Measurements from ENCODE around the gene PNPLA7.

Gene PNPLA7

DNA sequence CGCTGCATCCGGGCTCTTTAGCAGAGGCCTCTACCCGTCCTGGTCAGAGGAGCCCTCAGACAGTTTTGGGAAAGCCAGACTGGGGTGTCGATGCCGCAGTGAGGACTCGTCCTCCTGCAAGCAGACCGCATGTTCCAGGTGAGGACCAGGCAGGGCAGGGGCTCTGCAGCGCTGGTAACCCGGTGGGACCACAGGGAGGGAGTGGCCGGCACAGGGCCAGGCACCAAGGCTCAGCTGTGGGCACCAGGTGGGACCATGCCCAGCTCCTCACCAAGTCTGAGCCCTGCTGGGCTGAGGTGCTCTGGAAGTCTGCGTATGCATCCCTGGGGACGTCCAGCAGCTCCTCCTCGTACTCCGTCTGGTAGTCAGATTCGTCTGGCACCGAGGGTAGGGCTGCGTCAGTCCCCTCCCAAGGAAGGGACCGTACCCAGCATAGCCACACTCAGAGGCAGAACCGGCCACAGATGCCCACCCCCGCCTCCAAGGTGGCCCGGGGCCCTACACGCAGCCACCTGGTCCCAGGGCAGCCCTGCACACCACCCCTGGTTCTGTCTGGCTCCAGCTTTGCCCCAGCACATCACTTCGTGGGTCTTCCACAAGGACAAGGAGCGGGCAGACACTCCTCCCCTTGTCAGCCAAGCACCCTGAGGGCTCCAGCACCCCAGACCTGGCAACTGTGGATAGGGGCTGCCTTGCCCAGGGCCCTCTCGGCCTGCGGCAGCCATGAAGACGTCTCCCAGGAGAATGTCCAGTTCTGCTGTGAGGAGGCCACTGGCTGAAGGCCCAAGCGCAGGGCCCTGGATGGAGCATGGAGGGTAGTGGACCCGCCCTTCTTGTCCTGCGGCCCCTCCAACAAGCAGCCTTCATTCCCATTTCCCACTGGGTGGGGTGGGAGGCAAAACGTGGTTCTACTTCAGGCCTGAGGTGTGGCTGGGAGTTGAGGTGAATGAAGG lies 89.6 kb downstream of the PNPLA7 start:
- H3K36me3 ChIP-seq (ENCODE audit: control insufficient read depth in 2 of 2, insufficient read depth in 2 of 2, low read length in 2 of 2) = no peaks in the 10 kb centered on the region
- no peaks in the 10 kb centered on the region for H3K9me3 ChIP-seq (ENCODE audit: control insufficient read depth in 2 of 2, low read length in 2 of 2)
- no peak overlapping the region for H3K4me3 ChIP-seq (ENCODE audit: low read length in 2 of 2)
- peak overlapping the region in 1 of 2 donors; percentile 24 for H3K9ac ChIP-seq (ENCODE audit: low read depth in 1 of 2, low read length in 2 of 2)
- H3K27me3 ChIP-seq (ENCODE audit: control insufficient read depth in 2 of 2, insufficient read depth in 2 of 2, low read length in 2 of 2) = no peaks in the 10 kb centered on the region
- H3K4me1 ChIP-seq (ENCODE audit: control insufficient read depth in 2 of 2, insufficient read depth in 2 of 2, low read length in 2 of 2) = peaks cover 13% of the 10 kb centered on the region in 2 donors
- no peak overlapping the region for H3K27ac ChIP-seq (ENCODE audit: low read depth in 2 of 2, low read length in 2 of 2)

DNA sequence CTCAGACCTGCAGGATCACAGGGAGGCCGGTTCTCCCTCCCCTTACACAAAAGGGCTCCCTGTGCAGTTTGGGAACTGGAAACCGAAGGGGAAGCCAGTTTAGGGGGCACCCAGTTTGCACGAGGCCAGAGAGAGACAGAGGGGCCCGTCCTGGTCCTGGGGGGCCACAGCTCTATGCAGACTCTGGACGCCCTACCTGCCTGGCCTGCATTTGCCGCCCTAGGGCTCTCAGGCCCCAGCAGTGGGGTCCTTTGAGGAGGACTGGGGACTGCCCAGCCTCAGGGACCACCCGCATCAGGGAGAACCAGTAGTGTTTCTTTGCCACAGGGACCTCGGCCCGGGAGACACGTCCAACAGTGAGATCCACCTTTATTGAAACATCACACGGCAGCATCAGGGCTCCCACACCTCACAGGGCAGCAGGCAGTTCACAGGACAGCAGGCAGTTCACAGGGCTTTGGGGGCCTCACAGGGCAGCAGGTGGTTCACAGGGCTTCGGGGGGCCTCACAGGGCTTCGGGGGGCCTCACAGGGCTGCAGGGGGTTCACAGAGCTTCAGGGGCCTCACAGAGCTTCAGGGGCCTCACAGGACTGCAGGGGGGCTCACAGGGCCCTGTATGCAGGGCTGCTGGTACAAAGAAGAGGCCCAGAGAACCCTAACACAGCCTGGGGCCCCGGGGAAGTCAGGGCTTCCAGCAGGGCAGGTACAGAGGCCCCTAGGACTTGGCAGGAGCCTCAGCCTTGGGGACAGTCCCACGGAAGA lies 90.4 kb downstream of the PNPLA7 start:
- no peaks in the 10 kb centered on the region for H3K27me3 ChIP-seq (ENCODE audit: control insufficient read depth in 2 of 2, insufficient read depth in 2 of 2, low read length in 2 of 2)
- no peaks in the 10 kb centered on the region for H3K36me3 ChIP-seq (ENCODE audit: control insufficient read depth in 2 of 2, insufficient read depth in 2 of 2, low read length in 2 of 2)
- peak overlapping the region; percentile 53 to 67 for H3K4me3 ChIP-seq (ENCODE audit: low read length in 2 of 2)
- peak overlapping the region; percentile 69 to 87 for H3K9ac ChIP-seq (ENCODE audit: low read depth in 1 of 2, low read length in 2 of 2)
- peaks cover 17 to 18% of the 10 kb centered on the region in 2 donors for H3K4me1 ChIP-seq (ENCODE audit: control insufficient read depth in 2 of 2, insufficient read depth in 2 of 2, low read length in 2 of 2)
- no peaks in the 10 kb centered on the region for H3K9me3 ChIP-seq (ENCODE audit: control insufficient read depth in 2 of 2, low read length in 2 of 2)
- H3K27ac ChIP-seq (ENCODE audit: low read depth in 2 of 2, low read length in 2 of 2) = peak overlapping the region; percentile 2 to 52

- H3K36me3 ChIP-seq (ENCODE audit: control insufficient read depth in 2 of 2, insufficient read depth in 2 of 2, low read length in 2 of 2) = no peaks in the 10 kb centered on the region
- peaks cover 22 to 24% of the 10 kb centered on the region in 2 donors for H3K4me1 ChIP-seq (ENCODE audit: control insufficient read depth in 2 of 2, insufficient read depth in 2 of 2, low read length in 2 of 2)
- peak within 1 kb of the TSS; percentile 67 to 70 for H3K4me3 ChIP-seq (ENCODE audit: low read length in 2 of 2)
- H3K9me3 ChIP-seq (ENCODE audit: control insufficient read depth in 2 of 2, low read length in 2 of 2) = no peaks in the 10 kb centered on the region
- H3K9ac ChIP-seq (ENCODE audit: low read depth in 1 of 2, low read length in 2 of 2) = peak within 1 kb of the TSS; percentile 69 to 87
- H3K27ac ChIP-seq (ENCODE audit: low read depth in 2 of 2, low read length in 2 of 2) = peak within 1 kb of the TSS; percentile 12 to 52
- H3K27me3 ChIP-seq (ENCODE audit: control insufficient read depth in 2 of 2, insufficient read depth in 2 of 2, low read length in 2 of 2) = no peaks in the 10 kb centered on the region
Observed at GRCh38 chr9:137459152-137459600, 91.0 kb downstream of the PNPLA7 start, which contains the start of gene NSMF. Gene NSMF, minus strand, starts transcription at chr9:137459334. Its CDS starts 232 bp downstream, at chr9:137459102.

GRCh38 chr9:137458194-137459151 lies 91.7 kb downstream of the PNPLA7 start:
- no peaks in the 10 kb centered on the region for H3K36me3 ChIP-seq (ENCODE audit: control insufficient read depth in 2 of 2, insufficient read depth in 2 of 2, low read length in 2 of 2)

DNA sequence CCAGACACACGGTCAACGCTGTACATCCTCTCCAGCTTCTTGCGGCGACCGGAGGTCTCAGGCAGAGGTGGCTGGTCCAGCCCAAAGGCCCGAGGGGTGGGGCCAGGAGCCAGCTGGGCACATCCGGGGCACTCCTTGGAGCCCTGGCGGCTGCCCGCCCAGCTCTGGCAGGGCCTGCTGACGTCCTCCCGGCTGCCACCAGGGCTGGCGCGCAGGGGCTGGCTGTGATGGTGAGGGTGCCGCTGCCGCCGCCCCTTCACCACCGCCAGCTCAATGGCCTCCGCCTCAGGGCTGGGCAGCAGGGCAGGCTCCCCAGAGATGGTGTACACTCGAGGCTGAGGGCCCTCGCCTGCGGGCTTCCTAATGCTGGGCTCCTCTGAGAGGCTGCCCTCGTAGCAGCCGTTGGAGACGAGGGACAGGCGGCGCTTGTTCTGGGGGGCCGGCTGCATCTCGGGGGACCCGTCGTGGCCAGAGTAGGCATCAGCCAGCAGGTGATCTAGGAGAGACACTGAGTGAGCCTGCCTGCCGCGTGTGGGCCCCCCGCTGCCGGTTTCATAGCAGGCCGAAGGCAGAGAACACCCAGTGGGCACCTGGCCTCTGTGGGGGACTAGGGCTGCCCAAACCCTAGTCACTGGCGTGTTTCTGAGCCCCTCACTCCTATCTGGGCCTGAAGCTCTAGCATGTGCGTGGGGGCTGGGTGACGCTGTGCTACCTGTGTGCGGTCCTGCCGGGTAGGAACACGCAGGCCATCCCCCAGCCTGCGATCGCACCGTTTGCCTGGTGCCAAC lies 92.6 kb downstream of the PNPLA7 start:
- peak overlapping the region in 1 of 2 donors; percentile 16 for H3K27ac ChIP-seq (ENCODE audit: low read depth in 2 of 2, low read length in 2 of 2)
- H3K36me3 ChIP-seq (ENCODE audit: control insufficient read depth in 2 of 2, insufficient read depth in 2 of 2, low read length in 2 of 2) = no peaks in the 10 kb centered on the region
- no peaks in the 10 kb centered on the region for H3K27me3 ChIP-seq (ENCODE audit: control insufficient read depth in 2 of 2, insufficient read depth in 2 of 2, low read length in 2 of 2)
- H3K4me1 ChIP-seq (ENCODE audit: control insufficient read depth in 2 of 2, insufficient read depth in 2 of 2, low read length in 2 of 2) = peaks cover 22 to 24% of the 10 kb centered on the region in 2 donors
- peak overlapping the region in 1 of 2 donors; percentile 69 for H3K9ac ChIP-seq (ENCODE audit: low read depth in 1 of 2, low read length in 2 of 2)
- H3K9me3 ChIP-seq (ENCODE audit: control insufficient read depth in 2 of 2, low read length in 2 of 2) = no peaks in the 10 kb centered on the region
- H3K4me3 ChIP-seq (ENCODE audit: low read length in 2 of 2) = no peak overlapping the region

More at GRCh38 chr9:137458194-137459151, 91.7 kb downstream of the PNPLA7 start:
- Histone ChIP-seq H3K4me1 (ENCODE audit: control insufficient read depth in 2 of 2, insufficient read depth in 2 of 2, low read length in 2 of 2) (peaks cover 22 to 24% of the 10 kb centered on the region in 2 donors), H3K27ac (ENCODE audit: low read depth in 2 of 2, low read length in 2 of 2) (peak overlapping the region; percentile 12 to 16), H3K27me3 (ENCODE audit: control insufficient read depth in 2 of 2, insufficient read depth in 2 of 2, low read length in 2 of 2) (no peaks in the 10 kb centered on the region), H3K4me3 (ENCODE audit: low read length in 2 of 2) (peak overlapping the region; percentile 57 to 70), H3K9ac (ENCODE audit: low read depth in 1 of 2, low read length in 2 of 2) (peak overlapping the region; percentile 47 to 69), H3K9me3 (ENCODE audit: control insufficient read depth in 2 of 2, low read length in 2 of 2) (no peaks in the 10 kb centered on the region)

GRCh38 chr9:137456864-137457405 lies 93.3 kb downstream of the PNPLA7 start:
- Histone ChIP-seq H3K27ac (ENCODE audit: low read depth in 2 of 2, low read length in 2 of 2) (no peak overlapping the region), H3K9me3 (ENCODE audit: control insufficient read depth in 2 of 2, low read length in 2 of 2) (no peaks in the 10 kb centered on the region), H3K36me3 (ENCODE audit: control insufficient read depth in 2 of 2, insufficient read depth in 2 of 2, low read length in 2 of 2) (no peaks in the 10 kb centered on the region), H3K9ac (ENCODE audit: low read depth in 1 of 2, low read length in 2 of 2) (no peak overlapping the region), H3K4me3 (ENCODE audit: low read length in 2 of 2) (no peak overlapping the region), H3K4me1 (ENCODE audit: control insufficient read depth in 2 of 2, insufficient read depth in 2 of 2, low read length in 2 of 2) (peaks cover 22 to 24% of the 10 kb centered on the region in 2 donors), H3K27me3 (ENCODE audit: control insufficient read depth in 2 of 2, insufficient read depth in 2 of 2, low read length in 2 of 2) (no peaks in the 10 kb centered on the region)

- H3K27ac ChIP-seq (ENCODE audit: low read depth in 2 of 2, low read length in 2 of 2) = no peak overlapping the region
- no peak overlapping the region for H3K9ac ChIP-seq (ENCODE audit: low read depth in 1 of 2, low read length in 2 of 2)
- H3K4me3 ChIP-seq (ENCODE audit: low read length in 2 of 2) = no peak overlapping the region
- no peaks in the 10 kb centered on the region for H3K36me3 ChIP-seq (ENCODE audit: control insufficient read depth in 2 of 2, insufficient read depth in 2 of 2, low read length in 2 of 2)
- H3K9me3 ChIP-seq (ENCODE audit: control insufficient read depth in 2 of 2, low read length in 2 of 2) = no peaks in the 10 kb centered on the region
- H3K4me1 ChIP-seq (ENCODE audit: control insufficient read depth in 2 of 2, insufficient read depth in 2 of 2, low read length in 2 of 2) = peaks cover 22 to 24% of the 10 kb centered on the region in 2 donors
- H3K27me3 ChIP-seq (ENCODE audit: control insufficient read depth in 2 of 2, insufficient read depth in 2 of 2, low read length in 2 of 2) = no peaks in the 10 kb centered on the region
Observed at GRCh38 chr9:137456061-137456863, 93.9 kb downstream of the PNPLA7 start.

GRCh38 chr9:137455359-137455991 lies 94.7 kb downstream of the PNPLA7 start:
- Histone ChIP-seq H3K27ac (ENCODE audit: low read depth in 2 of 2, low read length in 2 of 2) (peak overlapping the region in 1 of 2 donors; percentile 95), H3K27me3 (ENCODE audit: control insufficient read depth in 2 of 2, insufficient read depth in 2 of 2, low read length in 2 of 2) (no peaks in the 10 kb centered on the region), H3K4me3 (ENCODE audit: low read length in 2 of 2) (no peak overlapping the region), H3K36me3 (ENCODE audit: control insufficient read depth in 2 of 2, insufficient read depth in 2 of 2, low read length in 2 of 2) (no peaks in the 10 kb centered on the region), H3K9me3 (ENCODE audit: control insufficient read depth in 2 of 2, low read length in 2 of 2) (no peaks in the 10 kb centered on the region), H3K4me1 (ENCODE audit: control insufficient read depth in 2 of 2, insufficient read depth in 2 of 2, low read length in 2 of 2) (peaks cover 22 to 24% of the 10 kb centered on the region in 2 donors), H3K9ac (ENCODE audit: low read depth in 1 of 2, low read length in 2 of 2) (no peak overlapping the region)
